ENCODE data around the gene LCN10. TPM values are rescaled to one million over a fixed set of nuclear protein-coding genes. Genes with fewer than 3 reads are reported as not detected.

The LCN10 gene
- total and polyA plus RNA-seq, 9 of the 15 experiments (the other 6 are each of a cell fraction or from before 2014, with no cell fraction given): 0.10 to 0.21 (median 0.14) TPM; not detected in 6

DNA sequence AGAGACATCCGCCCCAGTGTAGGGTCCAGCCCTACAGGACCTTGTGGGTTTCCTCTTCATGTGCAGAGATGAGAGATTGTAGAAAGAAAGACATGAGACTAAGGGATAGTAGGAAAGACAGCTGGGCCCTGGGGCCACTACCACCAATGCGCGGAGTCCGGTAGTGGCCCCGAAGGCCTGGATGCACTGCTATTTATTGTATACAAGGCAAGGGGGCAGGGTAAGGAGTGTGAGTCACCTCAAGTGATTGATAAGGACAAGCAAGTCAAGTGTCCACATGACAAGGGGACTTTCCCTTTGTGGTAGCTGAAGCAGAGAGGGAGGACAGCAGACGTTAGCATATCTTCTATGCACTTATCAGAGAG, 42.2 kb upstream of the LCN10 start (continued):
- TF ChIP-seq, protein P1, sequence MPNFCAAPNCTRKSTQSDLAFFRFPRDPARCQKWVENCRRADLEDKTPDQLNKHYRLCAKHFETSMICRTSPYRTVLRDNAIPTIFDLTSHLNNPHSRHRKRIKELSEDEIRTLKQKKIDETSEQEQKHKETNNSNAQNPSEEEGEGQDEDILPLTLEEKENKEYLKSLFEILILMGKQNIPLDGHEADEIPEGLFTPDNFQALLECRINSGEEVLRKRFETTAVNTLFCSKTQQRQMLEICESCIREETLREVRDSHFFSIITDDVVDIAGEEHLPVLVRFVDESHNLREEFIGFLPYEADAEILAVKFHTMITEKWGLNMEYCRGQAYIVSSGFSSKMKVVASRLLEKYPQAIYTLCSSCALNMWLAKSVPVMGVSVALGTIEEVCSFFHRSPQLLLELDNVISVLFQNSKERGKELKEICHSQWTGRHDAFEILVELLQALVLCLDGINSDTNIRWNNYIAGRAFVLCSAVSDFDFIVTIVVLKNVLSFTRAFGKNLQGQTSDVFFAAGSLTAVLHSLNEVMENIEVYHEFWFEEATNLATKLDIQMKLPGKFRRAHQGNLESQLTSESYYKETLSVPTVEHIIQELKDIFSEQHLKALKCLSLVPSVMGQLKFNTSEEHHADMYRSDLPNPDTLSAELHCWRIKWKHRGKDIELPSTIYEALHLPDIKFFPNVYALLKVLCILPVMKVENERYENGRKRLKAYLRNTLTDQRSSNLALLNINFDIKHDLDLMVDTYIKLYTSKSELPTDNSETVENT (CRISPR knock-in tag; IDR thresholded peaks at IDR 0.05): no peak
- TF ChIP-seq, protein P2, sequence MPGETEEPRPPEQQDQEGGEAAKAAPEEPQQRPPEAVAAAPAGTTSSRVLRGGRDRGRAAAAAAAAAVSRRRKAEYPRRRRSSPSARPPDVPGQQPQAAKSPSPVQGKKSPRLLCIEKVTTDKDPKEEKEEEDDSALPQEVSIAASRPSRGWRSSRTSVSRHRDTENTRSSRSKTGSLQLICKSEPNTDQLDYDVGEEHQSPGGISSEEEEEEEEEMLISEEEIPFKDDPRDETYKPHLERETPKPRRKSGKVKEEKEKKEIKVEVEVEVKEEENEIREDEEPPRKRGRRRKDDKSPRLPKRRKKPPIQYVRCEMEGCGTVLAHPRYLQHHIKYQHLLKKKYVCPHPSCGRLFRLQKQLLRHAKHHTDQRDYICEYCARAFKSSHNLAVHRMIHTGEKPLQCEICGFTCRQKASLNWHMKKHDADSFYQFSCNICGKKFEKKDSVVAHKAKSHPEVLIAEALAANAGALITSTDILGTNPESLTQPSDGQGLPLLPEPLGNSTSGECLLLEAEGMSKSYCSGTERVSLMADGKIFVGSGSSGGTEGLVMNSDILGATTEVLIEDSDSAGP (CRISPR knock-in tag; IDR thresholded peaks at IDR 0.05): no peak
- no peak for TF ChIP-seq ZZZ3 (IDR thresholded peaks at IDR 0.05)
- TF ChIP-seq, protein P3, sequence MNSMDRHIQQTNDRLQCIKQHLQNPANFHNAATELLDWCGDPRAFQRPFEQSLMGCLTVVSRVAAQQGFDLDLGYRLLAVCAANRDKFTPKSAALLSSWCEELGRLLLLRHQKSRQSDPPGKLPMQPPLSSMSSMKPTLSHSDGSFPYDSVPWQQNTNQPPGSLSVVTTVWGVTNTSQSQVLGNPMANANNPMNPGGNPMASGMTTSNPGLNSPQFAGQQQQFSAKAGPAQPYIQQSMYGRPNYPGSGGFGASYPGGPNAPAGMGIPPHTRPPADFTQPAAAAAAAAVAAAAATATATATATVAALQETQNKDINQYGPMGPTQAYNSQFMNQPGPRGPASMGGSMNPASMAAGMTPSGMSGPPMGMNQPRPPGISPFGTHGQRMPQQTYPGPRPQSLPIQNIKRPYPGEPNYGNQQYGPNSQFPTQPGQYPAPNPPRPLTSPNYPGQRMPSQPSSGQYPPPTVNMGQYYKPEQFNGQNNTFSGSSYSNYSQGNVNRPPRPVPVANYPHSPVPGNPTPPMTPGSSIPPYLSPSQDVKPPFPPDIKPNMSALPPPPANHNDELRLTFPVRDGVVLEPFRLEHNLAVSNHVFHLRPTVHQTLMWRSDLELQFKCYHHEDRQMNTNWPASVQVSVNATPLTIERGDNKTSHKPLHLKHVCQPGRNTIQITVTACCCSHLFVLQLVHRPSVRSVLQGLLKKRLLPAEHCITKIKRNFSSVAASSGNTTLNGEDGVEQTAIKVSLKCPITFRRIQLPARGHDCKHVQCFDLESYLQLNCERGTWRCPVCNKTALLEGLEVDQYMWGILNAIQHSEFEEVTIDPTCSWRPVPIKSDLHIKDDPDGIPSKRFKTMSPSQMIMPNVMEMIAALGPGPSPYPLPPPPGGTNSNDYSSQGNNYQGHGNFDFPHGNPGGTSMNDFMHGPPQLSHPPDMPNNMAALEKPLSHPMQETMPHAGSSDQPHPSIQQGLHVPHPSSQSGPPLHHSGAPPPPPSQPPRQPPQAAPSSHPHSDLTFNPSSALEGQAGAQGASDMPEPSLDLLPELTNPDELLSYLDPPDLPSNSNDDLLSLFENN (IDR thresholded peaks at IDR 0.05; ENCODE audit: low read depth in 2 of 2, low read length in 2 of 2): no peak
- no peak for TF ChIP-seq ZBTB17 (CRISPR knock-in tag; IDR thresholded peaks at IDR 0.05)
- no peak for TF ChIP-seq SRF (CRISPR knock-in tag; IDR thresholded peaks at IDR 0.05)
- TF ChIP-seq SOX6 (IDR thresholded peaks at IDR 0.05): peak; percentile 67
- TF ChIP-seq, protein P4, sequence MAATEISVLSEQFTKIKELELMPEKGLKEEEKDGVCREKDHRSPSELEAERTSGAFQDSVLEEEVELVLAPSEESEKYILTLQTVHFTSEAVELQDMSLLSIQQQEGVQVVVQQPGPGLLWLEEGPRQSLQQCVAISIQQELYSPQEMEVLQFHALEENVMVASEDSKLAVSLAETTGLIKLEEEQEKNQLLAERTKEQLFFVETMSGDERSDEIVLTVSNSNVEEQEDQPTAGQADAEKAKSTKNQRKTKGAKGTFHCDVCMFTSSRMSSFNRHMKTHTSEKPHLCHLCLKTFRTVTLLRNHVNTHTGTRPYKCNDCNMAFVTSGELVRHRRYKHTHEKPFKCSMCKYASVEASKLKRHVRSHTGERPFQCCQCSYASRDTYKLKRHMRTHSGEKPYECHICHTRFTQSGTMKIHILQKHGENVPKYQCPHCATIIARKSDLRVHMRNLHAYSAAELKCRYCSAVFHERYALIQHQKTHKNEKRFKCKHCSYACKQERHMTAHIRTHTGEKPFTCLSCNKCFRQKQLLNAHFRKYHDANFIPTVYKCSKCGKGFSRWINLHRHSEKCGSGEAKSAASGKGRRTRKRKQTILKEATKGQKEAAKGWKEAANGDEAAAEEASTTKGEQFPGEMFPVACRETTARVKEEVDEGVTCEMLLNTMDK (IDR thresholded peaks at IDR 0.05; ENCODE audit: borderline replicate concordance, insufficient read depth, low read depth, low read length, poor library complexity, severe bottlenecking): no peak
- TF ChIP-seq TSC22D4 (tag; IDR thresholded peaks at IDR 0.05): no peak
- TF ChIP-seq POLR2A (conservative IDR thresholded peaks at IDR 0.05): peak; percentile 56
- no peak for TF ChIP-seq RBM17 (IDR thresholded peaks at IDR 0.05; ENCODE audit: borderline replicate concordance, low read depth, low read length)
- no peak for TF ChIP-seq RBBP5 (IDR thresholded peaks at IDR 0.05; ENCODE audit: borderline replicate concordance, insufficient read depth, low read length, poor library complexity, severe bottlenecking)
- no peak for TF ChIP-seq RBM22 (IDR thresholded peaks at IDR 0.05; ENCODE audit: low read depth, low read length, poor library complexity, severe bottlenecking)
- TF ChIP-seq, protein P5, sequence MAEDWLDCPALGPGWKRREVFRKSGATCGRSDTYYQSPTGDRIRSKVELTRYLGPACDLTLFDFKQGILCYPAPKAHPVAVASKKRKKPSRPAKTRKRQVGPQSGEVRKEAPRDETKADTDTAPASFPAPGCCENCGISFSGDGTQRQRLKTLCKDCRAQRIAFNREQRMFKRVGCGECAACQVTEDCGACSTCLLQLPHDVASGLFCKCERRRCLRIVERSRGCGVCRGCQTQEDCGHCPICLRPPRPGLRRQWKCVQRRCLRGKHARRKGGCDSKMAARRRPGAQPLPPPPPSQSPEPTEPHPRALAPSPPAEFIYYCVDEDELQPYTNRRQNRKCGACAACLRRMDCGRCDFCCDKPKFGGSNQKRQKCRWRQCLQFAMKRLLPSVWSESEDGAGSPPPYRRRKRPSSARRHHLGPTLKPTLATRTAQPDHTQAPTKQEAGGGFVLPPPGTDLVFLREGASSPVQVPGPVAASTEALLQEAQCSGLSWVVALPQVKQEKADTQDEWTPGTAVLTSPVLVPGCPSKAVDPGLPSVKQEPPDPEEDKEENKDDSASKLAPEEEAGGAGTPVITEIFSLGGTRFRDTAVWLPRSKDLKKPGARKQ (CRISPR knock-in tag; IDR thresholded peaks at IDR 0.05): no peak
- TF ChIP-seq RBM39 (optimal IDR thresholded peaks at IDR 0.05; ENCODE audit: low read depth, low read length): no peak
- no peak for TF ChIP-seq PRMT5 (CRISPR knock-in tag; IDR thresholded peaks at IDR 0.05)
